OCI-M2 (cell line): ENCODE results near the gene CHST13.
"Not testable (repeated sequence)": the region's sequence is repeated elsewhere in the genome, so short reads cannot be mapped to it uniquely, and the experiment has no call there.

Source experiments
- DNase-seq: peaks from one replicate; lab custom pipeline; 2025; ENCODE audit not compliant: unreplicated experiment; lab: John Stamatoyannopoulos, UW

The CHST13 gene

DNA sequence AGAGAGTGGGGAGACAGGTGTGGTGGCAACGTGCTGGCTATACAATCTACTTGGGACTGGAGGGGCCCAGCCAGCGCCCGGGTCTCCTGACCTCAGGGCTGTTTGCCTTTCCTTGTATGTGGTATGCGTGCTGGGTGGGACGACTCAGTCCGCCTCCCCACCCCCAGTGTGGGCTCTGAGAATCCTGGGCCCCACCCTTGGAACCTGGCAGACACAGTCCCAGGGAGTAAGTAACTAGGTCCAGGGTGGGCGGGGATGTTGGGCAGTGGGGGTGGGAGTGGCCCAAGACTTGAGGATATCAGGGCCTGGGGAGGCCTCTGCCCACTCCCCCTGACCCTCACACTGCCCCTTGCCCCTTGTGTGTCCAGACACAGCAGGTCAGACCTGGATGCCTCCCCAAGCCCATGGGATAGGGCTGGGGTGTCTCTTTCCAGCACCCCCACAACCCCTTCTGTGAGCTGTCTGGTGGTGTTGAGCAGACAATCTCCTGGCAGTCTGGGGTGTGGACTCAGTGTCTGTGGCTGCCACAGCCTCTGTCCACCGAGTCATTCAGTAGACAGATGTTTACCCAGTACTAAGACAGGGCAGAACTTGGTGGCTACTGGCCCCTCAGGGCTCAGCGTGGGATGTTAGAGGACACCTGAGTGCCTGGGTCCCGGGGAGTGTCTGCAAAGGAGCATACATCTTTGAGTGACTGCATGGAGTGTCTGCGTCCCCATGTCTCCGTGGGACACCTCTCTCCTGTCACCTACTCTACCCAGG is 1.3 kb downstream of the CHST13 start:
- no peak for DNase-seq

DNA sequence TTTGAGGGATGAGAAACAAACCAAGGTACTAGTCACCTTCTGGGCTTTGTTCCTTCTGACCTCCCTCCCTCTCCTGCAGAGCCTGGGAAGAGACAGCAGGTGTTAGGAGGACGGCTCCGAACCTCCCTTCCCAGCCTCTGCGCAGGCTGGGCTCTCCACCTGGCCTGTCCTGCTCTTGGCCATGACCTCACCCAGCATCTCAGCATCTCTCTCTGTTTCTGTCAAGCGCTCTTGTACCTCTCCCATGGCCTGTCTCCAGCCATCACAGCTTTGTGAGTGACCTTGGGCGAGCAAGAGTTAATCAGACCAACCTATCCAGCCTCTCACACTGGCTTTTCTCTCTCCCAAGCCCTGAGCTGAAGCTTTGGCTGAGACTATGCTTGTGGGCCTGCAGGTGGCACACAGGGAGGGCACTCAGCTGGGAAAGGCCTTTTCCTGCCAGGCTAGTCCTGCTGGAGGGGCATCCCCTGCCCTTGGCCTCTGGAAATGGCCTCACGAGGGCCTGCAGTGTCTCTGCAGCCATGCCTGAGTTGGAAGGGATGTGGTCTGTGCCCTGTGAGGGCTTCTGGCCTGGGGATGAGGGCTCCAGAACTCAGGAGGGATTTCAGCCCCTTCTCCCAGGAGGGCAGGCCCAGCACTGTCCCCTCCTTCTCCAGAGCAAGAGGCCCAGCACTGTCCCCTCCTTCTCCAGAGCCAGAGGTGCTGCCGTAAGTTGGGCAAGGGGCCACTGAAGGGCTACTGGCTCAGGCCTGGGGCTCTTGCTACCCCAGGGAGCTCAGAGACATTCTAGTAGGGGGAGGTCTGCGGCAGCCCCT is 2.1 kb downstream of the CHST13 start:
- no peak for DNase-seq

GRCh38 chr3:126526668-126527005 is 2.7 kb downstream of the CHST13 start:
- DNase-seq, result no peak

DNA sequence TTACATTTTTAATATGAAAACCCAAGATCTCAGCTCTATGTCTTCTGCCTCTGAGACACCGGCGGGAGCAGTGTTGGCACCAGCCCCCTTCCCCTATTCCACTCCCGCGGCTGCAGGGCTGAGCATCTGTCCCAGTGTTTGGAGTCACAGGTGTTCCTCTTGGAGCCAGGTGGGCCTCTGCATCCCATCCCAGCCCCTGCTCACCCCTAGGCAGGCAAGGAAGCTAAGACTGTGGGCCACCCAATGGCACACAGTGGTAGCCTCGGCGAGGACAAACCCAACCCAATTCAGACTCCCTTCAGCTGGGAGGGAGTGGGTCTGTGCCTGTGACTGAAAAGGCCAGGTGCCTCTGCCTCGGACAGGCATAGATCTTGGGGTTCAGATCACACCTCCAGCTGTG is 3.1 kb downstream of the CHST13 start:
- DNase-seq, result no peak

GRCh38 chr3:126527455-126528211 is 3.7 kb downstream of the CHST13 start:
- no peak for DNase-seq

- no peak for DNase-seq
These were observed 4.5 kb downstream of the CHST13 start for GRCh38 chr3:126528419-126528799.

DNA sequence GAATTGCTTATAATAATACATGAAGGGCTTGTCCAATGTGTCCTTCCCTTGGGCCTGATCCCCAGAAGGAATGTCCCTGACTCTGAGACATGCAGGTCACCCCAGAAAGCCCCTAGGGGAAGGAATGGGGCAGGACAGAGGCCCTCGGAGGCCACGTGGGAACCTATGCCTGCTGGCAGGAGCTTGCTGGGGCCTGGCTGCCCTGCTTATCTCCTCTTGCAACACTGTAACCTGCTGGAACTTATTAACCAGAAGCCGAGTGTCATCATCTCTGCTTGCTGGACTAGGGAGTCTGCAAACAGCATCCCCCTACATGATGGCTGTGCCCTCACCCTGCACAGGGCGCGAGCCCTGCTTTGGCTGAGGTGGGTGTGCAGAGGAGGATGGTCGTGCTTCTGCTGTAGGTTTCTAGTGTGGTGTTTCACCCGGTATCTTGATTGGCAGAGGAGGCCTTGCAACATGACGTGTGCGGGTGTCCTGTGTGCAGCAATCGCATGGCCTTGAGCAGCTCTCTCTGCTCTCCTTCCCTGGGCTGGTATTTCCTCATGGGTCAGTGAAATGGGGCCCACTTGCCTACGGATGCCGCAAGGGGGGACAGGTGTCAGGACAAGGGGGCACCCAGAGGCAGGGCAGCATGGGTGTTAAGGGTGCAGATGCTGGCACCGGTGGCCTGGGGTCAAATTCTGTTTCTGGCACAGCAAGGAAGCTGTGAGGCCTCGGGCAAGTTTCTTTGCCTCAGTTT is 5.0 kb downstream of the CHST13 start:
- DNase-seq, result no peak

GRCh38 chr3:126529585-126530170 is 5.7 kb downstream of the CHST13 start:
- no peak for DNase-seq

GRCh38 chr3:126530171-126531050 is 6.5 kb downstream of the CHST13 start:
- DNase-seq, result no peak

- no peak for DNase-seq
These were observed 7.0 kb downstream of the CHST13 start for GRCh38 chr3:126531051-126531330.

DNA sequence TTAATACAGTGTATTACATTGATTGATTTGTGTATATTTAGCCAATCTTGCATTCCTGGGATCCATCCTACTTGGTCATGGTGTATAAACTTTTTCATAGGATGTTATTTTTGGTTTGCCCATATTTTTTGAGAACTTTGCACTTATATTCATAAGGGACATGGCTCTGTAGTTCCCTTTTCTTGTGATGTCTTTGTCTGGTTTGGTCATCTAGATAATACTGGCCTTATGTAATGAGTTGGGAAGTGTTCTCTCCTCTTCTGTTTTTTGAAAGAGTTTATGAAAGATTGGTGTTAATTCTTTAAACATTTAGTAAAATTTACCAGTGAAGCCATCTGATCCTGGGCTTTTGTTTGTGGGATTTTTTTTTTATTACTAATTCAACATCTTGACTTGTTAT is 9.6 kb downstream of the CHST13 start:
- no peak for DNase-seq

- DNase-seq, result not testable (repeated sequence)
These were observed 10.8 kb downstream of the CHST13 start for GRCh38 chr3:126534716-126535115.

GRCh38 chr3:126535636-126536035 is 11.7 kb downstream of the CHST13 start:
- DNase-seq, result no peak

DNA sequence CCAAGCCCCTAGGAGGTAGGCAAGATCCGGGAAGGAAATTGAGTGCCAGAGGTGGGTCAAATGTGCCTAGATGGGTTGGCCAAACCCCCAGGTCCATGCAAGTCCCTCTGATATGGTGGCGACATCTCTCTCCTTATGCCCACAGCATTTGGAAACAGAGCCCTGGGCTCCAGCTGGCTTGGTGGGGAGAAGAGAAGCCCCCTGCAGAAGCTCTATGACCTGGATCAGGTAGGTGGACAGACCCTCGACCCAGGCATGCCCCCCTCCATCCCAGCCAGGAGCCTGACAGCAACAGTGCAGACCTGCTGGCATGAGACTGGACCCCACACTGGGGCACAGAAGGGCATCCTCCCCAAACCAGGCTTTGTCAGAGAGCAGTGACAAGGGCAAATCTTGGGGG is 12.2 kb downstream of the CHST13 start:
- DNase-seq, result no peak

DNA sequence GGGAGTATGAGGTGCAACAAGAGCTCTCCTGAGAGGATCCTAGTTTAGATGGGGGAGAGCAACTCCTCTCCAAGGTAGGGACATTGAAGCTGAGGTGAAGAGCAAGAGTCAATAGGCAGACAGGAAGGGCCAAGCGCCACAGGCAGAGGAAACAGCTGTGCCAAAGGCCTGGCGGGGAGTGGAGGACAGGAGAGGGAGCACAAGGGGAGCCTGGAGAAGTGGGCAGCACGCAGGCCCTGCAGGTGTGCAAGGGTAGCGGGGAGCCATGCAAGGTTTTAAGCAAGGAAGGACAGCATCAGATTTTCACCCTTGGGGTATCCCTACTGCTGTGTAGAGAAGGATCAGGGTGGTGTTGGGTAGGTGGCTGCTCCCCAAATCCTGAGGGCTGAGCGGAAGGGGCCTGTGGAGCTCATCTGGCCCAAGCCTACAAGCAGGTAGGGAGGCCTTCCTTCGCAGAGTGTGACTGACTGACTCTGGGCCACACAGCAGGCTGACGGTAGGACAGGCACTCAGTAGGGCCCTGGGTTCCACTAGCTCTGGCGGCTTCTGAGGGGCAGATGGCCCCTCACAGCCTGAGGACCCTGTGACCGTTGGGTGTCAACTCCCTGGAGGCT is 13.3 kb downstream of the CHST13 start:
- DNase-seq, result no peak

GRCh38 chr3:126537730-126538281 is 13.9 kb downstream of the CHST13 start:
- DNase-seq, result no peak

GRCh38 chr3:126538316-126538715 is 14.4 kb downstream of the CHST13 start:
- DNase-seq, result no peak

GRCh38 chr3:126538966-126539365 is 15.0 kb downstream of the CHST13 start:
- DNase-seq, result no peak

DNA sequence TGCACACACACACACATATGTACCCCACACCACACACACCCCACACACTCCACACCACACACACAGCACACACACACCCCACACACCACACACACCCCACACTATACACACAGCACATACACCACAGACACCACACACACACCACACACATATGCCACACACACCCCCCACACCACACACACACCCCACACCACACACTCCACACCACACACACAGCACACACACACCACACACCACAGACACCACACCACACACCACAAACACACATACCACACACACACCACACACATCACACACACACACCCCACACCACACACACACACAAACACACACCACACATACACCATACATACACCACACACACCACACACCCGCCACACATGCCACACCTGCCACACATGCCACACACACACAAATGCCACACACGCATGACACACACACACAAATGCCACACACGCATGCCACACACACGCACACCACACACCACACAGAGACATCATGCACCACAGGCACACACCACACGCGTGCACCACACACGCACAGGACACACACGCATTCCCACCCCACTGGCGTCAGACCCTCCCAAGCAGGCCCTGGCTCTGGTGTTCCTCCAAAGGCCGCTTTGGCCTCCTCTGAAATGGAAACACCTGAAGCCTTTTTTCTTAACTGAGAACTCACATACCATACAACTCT is 15.7 kb downstream of the CHST13 start:
- no peak for DNase-seq
